ENCODE data around the gene TNRC6C.

DNA sequence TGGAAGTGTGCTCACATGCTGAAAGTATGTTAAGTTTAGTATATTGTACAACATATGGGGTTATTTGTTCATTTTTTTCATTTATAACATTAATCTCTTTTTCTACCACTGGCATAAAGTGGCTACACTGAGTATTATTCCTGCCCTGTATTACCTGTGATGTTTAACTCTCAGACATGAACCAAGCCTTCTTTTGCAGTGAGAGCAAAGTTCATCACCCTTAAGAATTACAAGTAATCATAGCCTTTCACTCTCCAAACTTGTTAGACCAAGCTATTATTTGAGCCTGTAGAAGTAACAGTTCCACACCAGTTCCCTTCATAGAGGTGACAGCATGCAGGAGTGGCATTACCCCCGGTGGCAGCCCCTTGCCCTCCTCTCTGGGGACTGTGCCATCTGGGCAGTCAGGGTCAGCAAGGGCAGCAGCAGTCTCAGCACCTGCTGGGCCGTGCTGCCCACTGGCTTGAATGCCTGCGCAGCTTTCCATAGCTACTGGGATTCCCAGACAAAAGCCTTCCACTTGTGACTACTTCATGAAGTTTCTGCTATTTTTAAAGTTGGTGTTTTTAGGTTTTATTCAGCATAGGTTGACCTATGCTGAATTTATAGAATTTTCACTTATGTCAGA lies 98.7 kb downstream of the TNRC6C start:
- TF ChIP-seq, protein P1, sequence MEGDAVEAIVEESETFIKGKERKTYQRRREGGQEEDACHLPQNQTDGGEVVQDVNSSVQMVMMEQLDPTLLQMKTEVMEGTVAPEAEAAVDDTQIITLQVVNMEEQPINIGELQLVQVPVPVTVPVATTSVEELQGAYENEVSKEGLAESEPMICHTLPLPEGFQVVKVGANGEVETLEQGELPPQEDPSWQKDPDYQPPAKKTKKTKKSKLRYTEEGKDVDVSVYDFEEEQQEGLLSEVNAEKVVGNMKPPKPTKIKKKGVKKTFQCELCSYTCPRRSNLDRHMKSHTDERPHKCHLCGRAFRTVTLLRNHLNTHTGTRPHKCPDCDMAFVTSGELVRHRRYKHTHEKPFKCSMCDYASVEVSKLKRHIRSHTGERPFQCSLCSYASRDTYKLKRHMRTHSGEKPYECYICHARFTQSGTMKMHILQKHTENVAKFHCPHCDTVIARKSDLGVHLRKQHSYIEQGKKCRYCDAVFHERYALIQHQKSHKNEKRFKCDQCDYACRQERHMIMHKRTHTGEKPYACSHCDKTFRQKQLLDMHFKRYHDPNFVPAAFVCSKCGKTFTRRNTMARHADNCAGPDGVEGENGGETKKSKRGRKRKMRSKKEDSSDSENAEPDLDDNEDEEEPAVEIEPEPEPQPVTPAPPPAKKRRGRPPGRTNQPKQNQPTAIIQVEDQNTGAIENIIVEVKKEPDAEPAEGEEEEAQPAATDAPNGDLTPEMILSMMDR (IDR thresholded peaks at IDR 0.05; ENCODE audit: insufficient read depth, low read length, poor library complexity, severe bottlenecking): no peak
- TF ChIP-seq EZH2phosphoT487 (conservative IDR thresholded peaks at IDR 0.05; ENCODE audit: low read length): no peak

Data from SU-DHL-6 (cell line).